Sigmoid colon (tissue), 7 donors: ENCODE data around the gene FRAS1. TPM values are rescaled to one million over a fixed set of nuclear protein-coding genes. Genes with fewer than 3 reads are reported as not detected.

Experiments used
- DNase-seq: peaks from one replicate; pipeline ENCODE4 v3.0.0-alpha.2; 2019
- H3K27ac ChIP-seq, 4 donors: fragments of 200-600 bp; sonication (generic); one replicate each; pipeline ENCODE4 v1.5.1; 2016 to 2019; ENCODE audit warnings: mild to moderate bottlenecking in 1 of 4
- H3K27me3 ChIP-seq, 3 donors: fragments of 200-600 bp; sonication (generic); one replicate each; pipeline ENCODE4 v1.5.1; 2019; ENCODE audit warnings: mild to moderate bottlenecking in 1 of 3
- H3K36me3 ChIP-seq, 4 donors: fragments of 200-600 bp; sonication (generic); one replicate each; pipeline ENCODE4 v1.5.1; 2016 to 2019
- H3K4me1 ChIP-seq, 4 donors: fragments of 200-600 bp; sonication (generic); one replicate each; pipeline ENCODE4 v1.5.1; 2017 to 2019
- H3K4me3 ChIP-seq, 4 donors: fragments of 200-600 bp; sonication (generic); one replicate each; pipeline ENCODE4 v1.5.1; 2017 to 2019; ENCODE audit warnings: mild to moderate bottlenecking in 2 of 4, moderate library complexity in 1 of 4
- H3K9me3 ChIP-seq, 4 donors: fragments of 200-600 bp in 3 of 4; sonication (generic) in 3 of 4; one replicate each; pipeline versions ENCODE4 v1.5.1 to v1.6.1; 2013 to 2019
- EP300 ChIP-seq, 4 donors: sonication (generic); formaldehyde crosslinking; IDR thresholded peaks; one replicate each; pipeline ENCODE4 v1.6.1; 2017; ENCODE audit warnings: antibody characterized with exemption in 4 of 4
- POLR2A ChIP-seq, 2 donors: fragments of 450-650 bp; IDR thresholded peaks; one replicate each; pipeline ENCODE4 v1.6.1; 2016; ENCODE audit warnings: antibody characterized with exemption in 2 of 2, mild to moderate bottlenecking in 2 of 2, moderate library complexity in 2 of 2
- POLR2AphosphoS5 ChIP-seq, 4 donors: sonication (generic); formaldehyde crosslinking; IDR thresholded peaks; one replicate each; pipeline ENCODE4 v1.6.1; 2017; ENCODE audit warnings: antibody characterized with exemption in 4 of 4
- WGBS, 2 donors: extraction: QIAGEN DNeasy Blood & Tissue Kit; methylation state at CpG; one replicate each; pipeline ENCODE4 v1.1.7; 2013; 5-methylcytosine and 5-hydroxymethylcytosine counted together
- intact Hi-C: fragments of 100-400 bp; cut with DNase I; formaldehyde crosslinking; loops from one replicate; pipeline ENCODE4 v1.15.1; 2023
- polyA plus RNA-seq, 3 donors: library from polyadenylated mRNA; stranded (reverse); fragments of 200-250 nt; gene quantifications; one replicate each; pipeline ENCODE4 v1.2.3, GENCODE V29; 2013
- total RNA-seq, 4 donors: library from RNA; depleted of rRNA; stranded (reverse); fragments of >200 nt; gene quantifications; one replicate each; pipeline ENCODE4 v1.1.0, GENCODE V29; 2016
- TF ChIP-seq, protein P1 (sequence below), 4 experiments: fragments of 450-650 bp in 3 of 4; fragments of 200-600 bp in 1 of 4; IDR thresholded peaks; one replicate each; pipeline ENCODE4 v1.5.1; 2016 to 2019; ENCODE audit warnings: antibody characterized with exemption in 4 of 4, mild to moderate bottlenecking in 3 of 4, moderate library complexity in 2 of 4
- donor health status: healthy with polysubstance abuse.
- donor health status: Bipolar disorder and iron deficiency.
- donor health status: healthy.

FRAS1 gene
- total and polyA plus RNA-seq, 7 donors: under 0.01 to 22.4 (median 7.4) TPM; not detected in 1

DNA sequence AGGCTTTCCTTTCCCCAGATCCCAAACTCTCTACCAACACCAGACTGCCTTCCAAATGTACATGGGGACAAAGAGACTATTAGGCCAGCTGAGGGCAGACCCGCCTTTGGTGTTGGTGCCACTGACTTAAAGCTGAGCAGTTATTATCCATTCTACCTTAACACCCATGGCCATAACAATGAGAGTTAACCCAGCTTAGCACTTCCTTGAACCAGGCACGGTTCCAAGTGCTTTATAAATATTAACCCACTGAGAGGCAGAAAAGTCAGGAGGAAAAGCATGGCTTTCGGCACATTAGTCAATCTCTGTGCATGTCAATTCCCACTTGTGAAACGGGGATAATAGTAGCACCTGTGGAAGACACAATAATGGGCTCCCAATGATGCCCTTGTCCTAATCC, 251.4 kb downstream of the FRAS1 start:
- intact Hi-C loops: no loop called here
- Histone ChIP-seq H3K9me3 (no peaks in the 10 kb centered on the region), H3K27me3 (no peaks in the 10 kb centered on the region), H3K36me3 (peaks cover 0 to 7% (median 0%) of the 10 kb centered on the region in 4 donors), H3K4me1 (no peaks in the 10 kb centered on the region), H3K4me3 (no peak overlapping the region), H3K27ac (no peak overlapping the region)
- TF ChIP-seq POLR2AphosphoS5 (IDR thresholded peaks at IDR 0.05): no peak
- TF ChIP-seq, protein P1, sequence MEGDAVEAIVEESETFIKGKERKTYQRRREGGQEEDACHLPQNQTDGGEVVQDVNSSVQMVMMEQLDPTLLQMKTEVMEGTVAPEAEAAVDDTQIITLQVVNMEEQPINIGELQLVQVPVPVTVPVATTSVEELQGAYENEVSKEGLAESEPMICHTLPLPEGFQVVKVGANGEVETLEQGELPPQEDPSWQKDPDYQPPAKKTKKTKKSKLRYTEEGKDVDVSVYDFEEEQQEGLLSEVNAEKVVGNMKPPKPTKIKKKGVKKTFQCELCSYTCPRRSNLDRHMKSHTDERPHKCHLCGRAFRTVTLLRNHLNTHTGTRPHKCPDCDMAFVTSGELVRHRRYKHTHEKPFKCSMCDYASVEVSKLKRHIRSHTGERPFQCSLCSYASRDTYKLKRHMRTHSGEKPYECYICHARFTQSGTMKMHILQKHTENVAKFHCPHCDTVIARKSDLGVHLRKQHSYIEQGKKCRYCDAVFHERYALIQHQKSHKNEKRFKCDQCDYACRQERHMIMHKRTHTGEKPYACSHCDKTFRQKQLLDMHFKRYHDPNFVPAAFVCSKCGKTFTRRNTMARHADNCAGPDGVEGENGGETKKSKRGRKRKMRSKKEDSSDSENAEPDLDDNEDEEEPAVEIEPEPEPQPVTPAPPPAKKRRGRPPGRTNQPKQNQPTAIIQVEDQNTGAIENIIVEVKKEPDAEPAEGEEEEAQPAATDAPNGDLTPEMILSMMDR (IDR thresholded peaks at IDR 0.05): no peak
- TF ChIP-seq POLR2A (IDR thresholded peaks at IDR 0.05): no peak
- TF ChIP-seq EP300 (IDR thresholded peaks at IDR 0.05): no peak
- 39 to 70% methylated on average over 4 of the region's 4 CpGs for WGBS, 2 donors
- DNase-seq: no peak

DNA sequence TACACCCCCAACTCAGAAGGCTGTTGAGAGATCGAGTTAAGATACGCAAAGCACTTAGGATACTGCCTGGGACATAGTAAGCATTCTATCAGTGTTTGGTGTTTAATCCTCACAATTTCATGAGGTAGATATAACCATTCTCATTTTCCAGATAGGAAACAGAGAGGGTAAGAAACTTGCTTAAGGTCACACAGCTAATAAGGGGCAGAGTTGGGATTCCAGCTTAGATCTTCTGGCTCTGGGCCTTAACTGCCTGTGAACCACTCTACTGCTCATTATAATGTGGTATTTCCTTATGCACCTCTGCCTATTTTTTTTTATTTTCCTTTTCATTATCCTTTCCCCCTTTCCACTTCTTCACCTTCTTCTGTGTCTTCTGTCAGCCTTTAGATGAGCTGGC, 252.2 kb downstream of the FRAS1 start:
- Histone ChIP-seq H3K4me3 (no peak overlapping the region), H3K9me3 (no peaks in the 10 kb centered on the region), H3K27ac (no peak overlapping the region), H3K27me3 (no peaks in the 10 kb centered on the region), H3K4me1 (no peaks in the 10 kb centered on the region), H3K36me3 (peaks cover 0 to 7% (median 0%) of the 10 kb centered on the region in 4 donors)
- no peak for DNase-seq
- no peak for TF ChIP-seq EP300 (IDR thresholded peaks at IDR 0.05)
- TF ChIP-seq, protein P1 (IDR thresholded peaks at IDR 0.05): no peak
- TF ChIP-seq POLR2A (IDR thresholded peaks at IDR 0.05): no peak
- no peak for TF ChIP-seq POLR2AphosphoS5 (IDR thresholded peaks at IDR 0.05)
- 97 to 100% methylated on average over 2 of the region's 2 CpGs for WGBS, 2 donors
- intact Hi-C loops: no loop called here

DNA sequence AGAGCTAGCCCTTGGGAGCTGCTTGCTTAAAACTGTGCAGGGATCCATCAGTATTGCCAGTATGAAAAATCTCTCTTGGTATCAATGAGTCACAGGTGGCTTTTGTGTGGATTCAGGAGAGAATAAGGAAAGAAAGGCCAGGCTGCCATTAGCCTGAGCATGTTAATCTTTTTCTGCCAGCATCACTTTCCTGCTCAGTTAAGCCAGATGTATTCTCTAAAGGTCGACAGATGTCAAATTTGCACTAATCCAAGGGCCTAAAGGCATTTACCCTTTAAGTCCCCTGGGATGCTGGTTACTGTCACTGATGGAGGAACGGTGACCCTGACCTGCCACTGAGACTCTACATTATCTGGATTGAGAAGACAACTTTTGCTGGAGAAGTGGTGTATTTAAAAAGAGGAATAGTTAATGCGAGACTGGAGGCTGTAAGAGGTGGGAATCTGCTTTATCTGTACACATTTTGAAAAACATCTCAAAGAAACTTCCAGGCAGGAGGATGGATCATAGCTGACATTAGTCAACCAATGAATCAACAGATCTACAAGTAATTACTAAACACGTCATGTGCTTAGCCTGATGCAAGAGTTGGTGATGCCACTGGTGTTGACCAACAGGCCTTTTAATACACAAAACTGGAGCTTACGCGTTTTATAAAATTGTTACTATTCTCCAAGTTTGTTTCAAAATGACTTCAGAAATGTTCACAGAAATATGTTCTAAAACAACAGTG, 253.1 kb downstream of the FRAS1 start:
- no peak overlapping the region for H3K27ac ChIP-seq
- peaks cover 0 to 7% (median 0%) of the 10 kb centered on the region in 4 donors for H3K36me3 ChIP-seq
- H3K4me3 ChIP-seq: no peak overlapping the region
- TF ChIP-seq EP300 (IDR thresholded peaks at IDR 0.05) (no peak), POLR2A (IDR thresholded peaks at IDR 0.05) (no peak), POLR2AphosphoS5 (IDR thresholded peaks at IDR 0.05) (no peak)
- TF ChIP-seq, protein P1 (IDR thresholded peaks at IDR 0.05): no peak
- no peaks in the 10 kb centered on the region for H3K4me1 ChIP-seq
- H3K27me3 ChIP-seq: no peaks in the 10 kb centered on the region
- intact Hi-C loops: no loop called here
- 86 to 92% methylated on average over 6 of the region's 6 CpGs for WGBS, 2 donors
- no peaks in the 10 kb centered on the region for H3K9me3 ChIP-seq
- DNase-seq: no peak

DNA sequence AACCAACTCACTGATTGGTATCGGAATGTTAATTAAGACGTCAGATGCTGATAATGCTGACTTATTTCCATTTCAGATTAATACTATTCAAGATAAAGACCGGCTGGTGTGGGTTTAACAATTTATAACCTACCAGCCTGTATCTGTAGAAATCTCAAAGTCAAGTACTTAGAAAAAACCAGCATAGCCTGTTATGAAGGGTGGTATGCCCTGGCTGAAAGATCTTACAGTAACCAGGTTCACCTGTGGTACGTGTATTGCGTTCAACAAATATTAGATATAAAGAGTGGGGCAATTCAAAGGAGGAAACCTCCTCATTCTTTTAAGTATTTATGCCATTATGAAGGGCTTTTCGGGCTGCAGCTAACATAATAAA, 253.6 kb downstream of the FRAS1 start:
- intact Hi-C loops: no loop called here
- peaks cover 0 to 7% (median 0%) of the 10 kb centered on the region in 4 donors for H3K36me3 ChIP-seq
- 79 to 87% methylated on average over 6 of the region's 6 CpGs for WGBS, 2 donors
- TF ChIP-seq EP300 (IDR thresholded peaks at IDR 0.05) (no peak), POLR2A (IDR thresholded peaks at IDR 0.05) (no peak), POLR2AphosphoS5 (IDR thresholded peaks at IDR 0.05) (no peak)
- TF ChIP-seq, protein P1 (IDR thresholded peaks at IDR 0.05): no peak
- no peaks in the 10 kb centered on the region for H3K9me3 ChIP-seq
- H3K27ac ChIP-seq: no peak overlapping the region
- no peak for DNase-seq
- H3K27me3 ChIP-seq: no peaks in the 10 kb centered on the region
- no peak overlapping the region for H3K4me3 ChIP-seq
- no peaks in the 10 kb centered on the region for H3K4me1 ChIP-seq
